ENCODE measurements around the gene CES4A.
"Not testable (repeated sequence)": the region's sequence is repeated elsewhere in the genome, so short reads cannot be mapped to it uniquely, and the experiment has no call there.

The CES4A gene

DNA sequence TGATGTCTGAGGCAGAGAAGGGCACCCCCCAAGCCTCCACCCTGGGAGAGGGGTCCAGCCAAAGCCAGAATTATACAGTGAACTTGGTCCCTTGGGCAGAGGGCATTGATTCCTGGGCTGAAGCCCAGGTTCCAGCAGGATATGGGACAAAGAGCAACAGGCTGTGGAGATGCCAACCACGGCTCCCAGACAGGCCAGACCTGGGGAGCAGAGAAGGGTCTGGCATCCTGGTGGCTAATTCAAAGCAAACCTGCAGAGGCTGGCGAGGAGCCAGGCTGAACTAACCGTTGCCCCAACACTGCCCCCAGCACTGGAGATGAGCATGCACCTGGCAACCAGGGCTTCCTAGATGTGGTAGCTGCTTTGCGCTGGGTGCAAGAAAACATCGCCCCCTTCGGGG lies 24.3 kb upstream of the CES4A start:
- no peak for DNase-seq
- no peak for TF ChIP-seq POLR2A (IDR thresholded peaks at IDR 0.05; ENCODE audit: low read length)
- no peak for TF ChIP-seq GATA1 (IDR thresholded peaks at IDR 0.05; ENCODE audit: low read depth, low read length)

DNA sequence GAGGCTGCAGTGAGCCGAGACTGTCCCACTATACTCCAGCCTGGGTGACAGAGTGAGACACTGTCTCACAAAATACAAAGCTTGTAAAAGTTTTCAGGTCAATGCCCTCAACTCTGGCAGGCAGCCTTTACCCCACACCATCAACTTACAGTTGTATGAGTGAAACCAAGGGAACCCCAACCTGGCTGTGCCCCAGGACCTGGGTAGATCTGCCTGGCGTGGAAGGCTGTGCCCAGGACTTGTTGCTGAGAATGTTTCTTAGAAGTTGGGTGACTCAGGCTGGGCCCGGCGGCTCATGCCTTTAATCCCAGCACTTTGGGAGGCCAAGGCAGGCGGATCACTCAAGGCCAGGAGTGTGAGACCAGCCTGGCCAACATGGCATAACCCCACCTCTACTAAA lies 19.5 kb upstream of the CES4A start:
- no peak for DNase-seq
- TF ChIP-seq GATA1 (IDR thresholded peaks at IDR 0.05; ENCODE audit: low read depth, low read length) = no peak
- no peak for TF ChIP-seq POLR2A (IDR thresholded peaks at IDR 0.05; ENCODE audit: low read length)

DNA sequence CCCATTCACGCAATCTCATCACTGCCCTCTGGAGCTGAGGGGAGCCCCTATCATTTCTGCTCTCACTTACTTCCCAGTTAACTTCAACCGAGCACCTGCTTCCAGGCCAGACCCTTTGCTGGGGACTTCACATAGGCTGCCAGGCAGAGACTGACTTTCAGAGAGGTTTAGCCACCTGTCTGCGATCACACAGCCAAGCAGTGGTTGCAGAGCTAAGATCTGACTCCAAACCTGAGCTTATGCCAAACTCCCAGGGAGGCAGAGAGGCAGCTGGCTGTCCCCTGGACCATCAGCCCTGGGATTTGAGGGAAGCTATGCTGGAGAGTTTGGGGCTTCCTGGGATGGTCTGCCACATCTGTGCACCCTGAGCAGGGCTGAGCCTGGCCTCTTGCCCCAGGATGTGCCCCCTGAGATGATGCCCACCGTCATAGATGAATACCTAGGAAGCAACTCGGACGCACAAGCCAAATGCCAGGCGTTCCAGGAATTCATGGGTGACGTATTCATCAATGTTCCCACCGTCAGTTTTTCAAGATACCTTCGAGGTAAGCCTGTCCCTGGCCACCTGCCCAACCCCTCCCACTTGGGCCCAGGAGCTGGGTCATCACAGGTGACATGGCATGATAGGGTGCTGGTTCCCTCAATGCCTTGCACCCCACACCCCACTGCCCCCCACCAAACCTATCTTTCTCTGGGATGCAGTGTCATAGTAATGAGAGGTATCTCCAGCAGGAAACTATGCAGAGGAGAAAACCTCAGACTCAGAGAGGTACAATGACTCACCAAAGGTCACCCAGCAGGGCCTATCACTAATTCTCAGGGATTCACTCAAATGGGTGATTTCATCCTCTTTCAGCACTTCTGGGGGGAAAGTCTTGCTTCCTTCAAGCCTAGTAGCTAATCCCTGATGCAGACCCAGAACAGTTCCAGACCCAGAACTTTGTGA lies 17.3 kb upstream of the CES4A start:
- DNase-seq = no peak
- TF ChIP-seq POLR2A (IDR thresholded peaks at IDR 0.05; ENCODE audit: low read length) (no peak), GATA1 (IDR thresholded peaks at IDR 0.05; ENCODE audit: low read depth, low read length) (no peak)

DNA sequence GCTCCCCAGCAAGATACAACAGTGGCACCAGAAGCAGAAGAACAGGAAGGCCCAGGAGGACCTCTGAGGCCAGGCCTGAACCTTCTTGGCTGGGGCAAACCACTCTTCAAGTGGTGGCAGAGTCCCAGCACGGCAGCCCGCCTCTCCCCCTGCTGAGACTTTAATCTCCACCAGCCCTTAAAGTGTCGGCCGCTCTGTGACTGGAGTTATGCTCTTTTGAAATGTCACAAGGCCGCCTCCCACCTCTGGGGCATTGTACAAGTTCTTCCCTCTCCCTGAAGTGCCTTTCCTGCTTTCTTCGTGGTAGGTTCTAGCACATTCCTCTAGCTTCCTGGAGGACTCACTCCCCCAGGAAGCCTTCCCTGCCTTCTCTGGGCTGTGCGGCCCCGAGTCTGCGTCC lies 15.4 kb upstream of the CES4A start:
- no peak for TF ChIP-seq POLR2A (IDR thresholded peaks at IDR 0.05; ENCODE audit: low read length)
- TF ChIP-seq GATA1 (IDR thresholded peaks at IDR 0.05; ENCODE audit: low read depth, low read length) = no peak
- DNase-seq = no peak

- TF ChIP-seq GATA1 (IDR thresholded peaks at IDR 0.05; ENCODE audit: low read depth, low read length) = no peak
- no peak for TF ChIP-seq POLR2A (IDR thresholded peaks at IDR 0.05; ENCODE audit: low read length)
- DNase-seq = no peak
Observed at GRCh38 chr16:66973716-66974115, 14.7 kb upstream of the CES4A start.

GRCh38 chr16:66974156-66974931 lies 14.0 kb upstream of the CES4A start:
- not testable (repeated sequence) for DNase-seq

DNA sequence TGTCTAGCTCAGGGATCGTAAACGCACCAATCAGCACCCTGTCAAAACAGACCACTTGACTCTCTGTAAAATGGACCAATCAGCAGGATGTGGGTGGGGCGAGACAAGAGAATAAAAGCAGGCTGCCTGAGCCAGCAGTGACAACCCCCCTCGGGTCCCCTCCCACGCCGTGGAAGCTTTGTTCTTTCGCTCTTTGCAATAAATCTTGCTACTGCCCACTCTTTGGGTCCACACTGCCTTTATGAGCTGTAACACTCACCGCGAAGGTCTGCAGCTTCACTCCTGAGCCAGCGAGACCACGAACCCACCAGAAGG lies 13.5 kb upstream of the CES4A start:
- DNase-seq = not testable (repeated sequence)

GRCh38 chr16:66975302-66975893 lies 13.0 kb upstream of the CES4A start:
- no peak for DNase-seq
- TF ChIP-seq GATA1 (IDR thresholded peaks at IDR 0.05; ENCODE audit: low read depth, low read length) = no peak
- TF ChIP-seq POLR2A (IDR thresholded peaks at IDR 0.05; ENCODE audit: low read length) = no peak

- no peak for DNase-seq
- TF ChIP-seq POLR2A (IDR thresholded peaks at IDR 0.05; ENCODE audit: low read length) (no peak), GATA1 (IDR thresholded peaks at IDR 0.05; ENCODE audit: low read depth, low read length) (no peak)
Observed at GRCh38 chr16:66976746-66977145, 11.6 kb upstream of the CES4A start.

GRCh38 chr16:66977341-66978113 lies 10.9 kb upstream of the CES4A start:
- no peak for TF ChIP-seq GATA1 (IDR thresholded peaks at IDR 0.05; ENCODE audit: low read depth, low read length)
- TF ChIP-seq POLR2A (IDR thresholded peaks at IDR 0.05; ENCODE audit: low read length) = no peak
- DNase-seq = peak; percentile 80 to 91

DNA sequence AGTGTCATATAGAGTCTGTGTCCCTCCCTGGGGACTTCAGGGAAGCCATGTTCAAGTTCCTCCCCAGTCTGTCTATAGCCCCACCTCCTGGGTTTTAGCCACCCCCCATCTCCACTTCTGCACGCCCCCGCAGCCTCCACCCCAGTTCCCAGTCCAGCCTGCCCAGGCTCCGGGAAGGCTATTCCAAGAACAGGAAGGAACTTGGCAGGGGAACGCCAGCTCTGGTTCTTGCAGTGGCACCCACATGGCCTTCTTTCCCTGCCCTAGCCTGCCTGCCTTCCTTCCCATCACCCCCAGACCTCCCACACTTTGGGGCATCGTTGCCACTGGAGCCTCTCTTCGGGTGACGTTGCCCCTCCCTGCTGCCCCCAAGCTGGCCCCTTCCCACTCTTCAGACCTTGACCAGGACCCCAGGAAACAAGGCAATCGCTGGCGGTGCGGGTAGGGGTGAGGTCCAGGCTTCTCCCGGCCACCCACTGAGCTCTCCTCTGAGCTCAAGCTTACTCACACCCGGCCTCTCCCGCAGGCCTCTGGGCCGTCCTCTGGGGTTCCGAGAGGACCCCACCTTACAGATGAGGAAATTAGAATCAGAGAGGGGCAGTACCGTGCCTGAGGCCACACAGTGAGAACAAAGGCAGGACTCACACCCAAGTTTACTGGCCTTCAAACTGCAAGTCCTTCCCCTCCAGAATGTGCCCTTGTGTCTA lies 9.2 kb upstream of the CES4A start:
- no peak for DNase-seq

GRCh38 chr16:66983033-66983432 lies 5.4 kb upstream of the CES4A start:
- DNase-seq = no peak
- TF ChIP-seq GATA1 (IDR thresholded peaks at IDR 0.05; ENCODE audit: low read depth, low read length) = no peak
- TF ChIP-seq POLR2A (IDR thresholded peaks at IDR 0.05; ENCODE audit: low read length) = no peak

More for the DNA sequence above, 9.2 kb upstream of the CES4A start:
- TF ChIP-seq GATA1 (IDR thresholded peaks at IDR 0.05; ENCODE audit: low read depth, low read length) = no peak
- no peak for TF ChIP-seq POLR2A (IDR thresholded peaks at IDR 0.05; ENCODE audit: low read length)

GRCh38 chr16:66984892-66985311 lies 3.5 kb upstream of the CES4A start:
- TF ChIP-seq POLR2A (IDR thresholded peaks at IDR 0.05; ENCODE audit: low read length) = no peak
- no peak for TF ChIP-seq GATA1 (IDR thresholded peaks at IDR 0.05; ENCODE audit: low read depth, low read length)

More at GRCh38 chr16:66984892-66985311, 3.5 kb upstream of the CES4A start:
- no peak for DNase-seq

Measured in erythroblast (primary cell).